ENCODE data around the gene ABCG4.

GRCh38 chr11:119187123-119187892 is 38.5 kb downstream of the ABCG4 start:
- no peak for TF ChIP-seq POLR2AphosphoS5 (IDR thresholded peaks at IDR 0.05)
- TF ChIP-seq TAF1 (IDR thresholded peaks at IDR 0.05; ENCODE audit: low read depth), result no peak
- TF ChIP-seq, protein P1, sequence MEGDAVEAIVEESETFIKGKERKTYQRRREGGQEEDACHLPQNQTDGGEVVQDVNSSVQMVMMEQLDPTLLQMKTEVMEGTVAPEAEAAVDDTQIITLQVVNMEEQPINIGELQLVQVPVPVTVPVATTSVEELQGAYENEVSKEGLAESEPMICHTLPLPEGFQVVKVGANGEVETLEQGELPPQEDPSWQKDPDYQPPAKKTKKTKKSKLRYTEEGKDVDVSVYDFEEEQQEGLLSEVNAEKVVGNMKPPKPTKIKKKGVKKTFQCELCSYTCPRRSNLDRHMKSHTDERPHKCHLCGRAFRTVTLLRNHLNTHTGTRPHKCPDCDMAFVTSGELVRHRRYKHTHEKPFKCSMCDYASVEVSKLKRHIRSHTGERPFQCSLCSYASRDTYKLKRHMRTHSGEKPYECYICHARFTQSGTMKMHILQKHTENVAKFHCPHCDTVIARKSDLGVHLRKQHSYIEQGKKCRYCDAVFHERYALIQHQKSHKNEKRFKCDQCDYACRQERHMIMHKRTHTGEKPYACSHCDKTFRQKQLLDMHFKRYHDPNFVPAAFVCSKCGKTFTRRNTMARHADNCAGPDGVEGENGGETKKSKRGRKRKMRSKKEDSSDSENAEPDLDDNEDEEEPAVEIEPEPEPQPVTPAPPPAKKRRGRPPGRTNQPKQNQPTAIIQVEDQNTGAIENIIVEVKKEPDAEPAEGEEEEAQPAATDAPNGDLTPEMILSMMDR (IDR thresholded peaks at IDR 0.05; ENCODE audit: poor library complexity, severe bottlenecking), result no peak
- no peak for TF ChIP-seq RAD21 (conservative IDR thresholded peaks at IDR 0.05)

All from neural cell (in vitro differentiated cells).